IPS-20b (cell line): ENCODE results near the gene SMOC2.

Experiments
- H3K27ac ChIP-seq: one replicate; pipeline ENCODE4 v1.5.1; 2013; ENCODE audit warnings: low read length
- H3K27me3 ChIP-seq: 2 replicates; pipeline ENCODE4 v1.6.1; 2013; ENCODE audit warnings: mild to moderate bottlenecking, low read length, inconsistent platforms; ENCODE audit not compliant: insufficient read depth
- H3K36me3 ChIP-seq: 2 replicates; pipeline ENCODE4 v1.6.1; 2013; ENCODE audit warnings: low read depth, mild to moderate bottlenecking, inconsistent platforms, low read length, moderate library complexity; ENCODE audit not compliant: insufficient read depth
- H3K4me1 ChIP-seq: 2 replicates; pipeline ENCODE4 v1.6.1; 2013; ENCODE audit warnings: mild to moderate bottlenecking, control low read depth, inconsistent platforms, low read length, moderate library complexity; ENCODE audit not compliant: insufficient read depth
- H3K4me3 ChIP-seq: 2 replicates; pipeline ENCODE4 v1.5.1; 2013; ENCODE audit warnings: mild to moderate bottlenecking, low read length, inconsistent platforms
- H3K9ac ChIP-seq: 2 replicates; pipeline ENCODE4 v1.6.1; 2013; ENCODE audit warnings: low read depth, mild to moderate bottlenecking, inconsistent platforms, low read length, moderate library complexity
- H3K9me3 ChIP-seq: 2 replicates; pipeline ENCODE4 v1.6.1; 2013; ENCODE audit warnings: mild to moderate bottlenecking, low read depth, low read length, inconsistent platforms; ENCODE audit not compliant: insufficient read depth

Gene SMOC2, protein sequence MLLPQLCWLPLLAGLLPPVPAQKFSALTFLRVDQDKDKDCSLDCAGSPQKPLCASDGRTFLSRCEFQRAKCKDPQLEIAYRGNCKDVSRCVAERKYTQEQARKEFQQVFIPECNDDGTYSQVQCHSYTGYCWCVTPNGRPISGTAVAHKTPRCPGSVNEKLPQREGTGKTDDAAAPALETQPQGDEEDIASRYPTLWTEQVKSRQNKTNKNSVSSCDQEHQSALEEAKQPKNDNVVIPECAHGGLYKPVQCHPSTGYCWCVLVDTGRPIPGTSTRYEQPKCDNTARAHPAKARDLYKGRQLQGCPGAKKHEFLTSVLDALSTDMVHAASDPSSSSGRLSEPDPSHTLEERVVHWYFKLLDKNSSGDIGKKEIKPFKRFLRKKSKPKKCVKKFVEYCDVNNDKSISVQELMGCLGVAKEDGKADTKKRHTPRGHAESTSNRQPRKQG

GRCh38 chr6:168440520-168441433 lies at the start of gene SMOC2:
TSS of gene SMOC2 (plus strand) at chr6:168441184. CDS start at chr6:168441371, 187 bp downstream.
- Histone ChIP-seq H3K4me1 (peaks cover 40% of the 10 kb centered on the region), H3K4me3 (peak within 1 kb of the TSS; percentile 60), H3K9me3 (no peaks in the 10 kb centered on the region), H3K27ac (no peak within 1 kb of the TSS), H3K9ac (peak within 1 kb of the TSS; percentile 39; the same call in 1 of the 2 replicates), H3K36me3 (no peaks in the 10 kb centered on the region), H3K27me3 (peaks cover 72% of the 10 kb centered on the region)

DNA sequence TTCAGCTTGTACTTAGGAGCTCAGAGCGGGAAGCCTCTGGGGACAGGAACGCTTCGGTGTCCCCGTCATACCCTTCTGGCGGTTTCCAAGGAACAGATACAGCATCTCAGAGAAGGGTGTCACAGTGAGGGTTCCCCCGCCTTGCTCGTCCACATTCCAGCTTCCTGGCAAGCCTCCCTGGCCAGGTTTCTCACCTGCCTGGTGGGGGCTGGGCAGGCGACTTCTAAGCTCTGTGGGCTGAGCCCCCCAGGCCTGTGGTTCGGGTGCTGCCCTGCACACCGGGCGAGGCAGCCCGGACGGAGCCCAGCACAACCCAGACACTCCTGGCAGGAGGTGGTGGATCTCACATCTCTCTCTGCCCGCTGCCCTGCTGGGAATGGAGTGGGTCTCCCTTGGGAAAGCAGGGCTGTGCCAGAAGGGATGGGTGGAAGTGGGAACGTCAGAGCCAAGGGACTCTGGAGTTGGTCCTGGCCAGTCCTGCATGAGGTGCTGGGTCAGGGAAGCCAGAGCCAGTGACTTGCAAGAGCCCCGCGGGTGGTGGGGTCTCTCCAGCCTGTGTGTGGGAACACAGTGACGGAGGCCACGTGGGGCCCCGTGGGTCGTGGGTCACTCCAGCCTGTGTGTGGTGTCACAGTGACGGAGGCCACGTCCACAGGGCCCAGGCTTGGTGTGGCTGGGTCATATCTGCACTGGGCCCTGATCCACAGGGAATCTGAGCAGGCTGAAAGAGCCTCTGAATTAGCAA lies 47.7 kb upstream of the SMOC2 start:
- Histone ChIP-seq H3K27ac (no peak overlapping the region), H3K9ac (no peak overlapping the region), H3K4me3 (no peak overlapping the region), H3K36me3 (no peaks in the 10 kb centered on the region), H3K9me3 (no peaks in the 10 kb centered on the region), H3K4me1 (no peaks in the 10 kb centered on the region), H3K27me3 (no peaks in the 10 kb centered on the region)

- H3K27ac ChIP-seq = no peak overlapping the region
- no peaks in the 10 kb centered on the region for H3K36me3 ChIP-seq
- H3K4me1 ChIP-seq = no peaks in the 10 kb centered on the region
- H3K9me3 ChIP-seq = no peaks in the 10 kb centered on the region
- H3K27me3 ChIP-seq = no peaks in the 10 kb centered on the region
- no peak overlapping the region for H3K4me3 ChIP-seq
- no peak overlapping the region for H3K9ac ChIP-seq
Measured at GRCh38 chr6:168394606-168395005, 46.4 kb upstream of the SMOC2 start.

GRCh38 chr6:168395983-168396382 lies 45.0 kb upstream of the SMOC2 start:
- no peaks in the 10 kb centered on the region for H3K9me3 ChIP-seq
- no peaks in the 10 kb centered on the region for H3K4me1 ChIP-seq
- H3K9ac ChIP-seq = no peak overlapping the region
- H3K36me3 ChIP-seq = no peaks in the 10 kb centered on the region
- no peak overlapping the region for H3K4me3 ChIP-seq
- H3K27ac ChIP-seq = no peak overlapping the region
- H3K27me3 ChIP-seq = no peaks in the 10 kb centered on the region

GRCh38 chr6:168396561-168396960 lies 44.4 kb upstream of the SMOC2 start:
- Histone ChIP-seq H3K9ac (no peak overlapping the region), H3K27me3 (no peaks in the 10 kb centered on the region), H3K9me3 (no peaks in the 10 kb centered on the region; the same call in 1 of the 2 replicates), H3K4me3 (no peak overlapping the region), H3K27ac (no peak overlapping the region), H3K4me1 (no peaks in the 10 kb centered on the region), H3K36me3 (no peaks in the 10 kb centered on the region)

DNA sequence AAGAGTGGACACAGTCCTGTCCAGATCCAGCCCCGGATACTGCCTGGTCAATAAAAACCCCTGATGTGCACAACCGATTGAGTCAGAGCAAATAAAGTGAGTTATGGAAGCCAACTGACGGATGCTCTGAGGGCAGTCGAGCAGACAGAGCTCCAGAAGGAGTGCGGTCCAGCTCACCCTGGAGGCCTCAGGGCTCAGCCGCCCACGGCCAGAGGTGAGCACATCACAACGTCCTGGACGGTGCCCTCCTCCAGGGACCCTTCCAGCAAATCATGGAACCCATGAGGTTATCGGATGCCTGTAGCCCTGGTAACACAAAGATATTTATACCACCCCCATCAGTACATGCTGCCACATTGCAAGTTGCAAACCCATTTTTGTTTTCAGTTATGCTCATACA lies 44.0 kb upstream of the SMOC2 start:
- Histone ChIP-seq H3K9me3 (no peaks in the 10 kb centered on the region; the same call in 1 of the 2 replicates), H3K4me3 (no peak overlapping the region), H3K27me3 (no peaks in the 10 kb centered on the region), H3K9ac (no peak overlapping the region), H3K27ac (no peak overlapping the region), H3K4me1 (no peaks in the 10 kb centered on the region), H3K36me3 (no peaks in the 10 kb centered on the region)

DNA sequence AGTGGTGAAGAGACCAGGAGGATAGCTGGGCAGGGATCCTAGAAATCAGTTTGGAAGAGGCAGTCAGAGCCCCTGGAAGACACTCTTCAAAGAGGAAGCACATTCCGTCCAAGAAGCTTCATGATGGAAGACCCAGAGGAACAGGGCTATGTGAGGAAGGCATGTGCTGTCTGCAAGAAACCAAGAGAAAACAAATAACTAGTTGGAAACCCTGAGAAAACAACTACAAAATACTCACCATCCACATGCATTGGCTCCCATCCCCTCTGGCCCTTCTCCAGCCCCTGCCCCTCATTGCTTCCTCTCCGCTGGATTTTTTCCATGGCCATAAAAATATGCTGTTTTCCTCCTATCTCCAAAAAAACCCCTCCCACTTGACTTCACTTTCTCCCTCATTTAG lies 40.9 kb upstream of the SMOC2 start:
- Histone ChIP-seq H3K4me1 (no peaks in the 10 kb centered on the region), H3K36me3 (no peaks in the 10 kb centered on the region), H3K27me3 (no peaks in the 10 kb centered on the region), H3K27ac (no peak overlapping the region), H3K9me3 (no peaks in the 10 kb centered on the region; the same call in 1 of the 2 replicates), H3K9ac (no peak overlapping the region), H3K4me3 (no peak overlapping the region)

GRCh38 chr6:168403370-168404005 lies 37.5 kb upstream of the SMOC2 start:
- no peaks in the 10 kb centered on the region; the same call in 1 of the 2 replicates for H3K9me3 ChIP-seq
- H3K4me1 ChIP-seq = no peaks in the 10 kb centered on the region
- H3K9ac ChIP-seq = no peak overlapping the region
- no peak overlapping the region for H3K4me3 ChIP-seq
- no peaks in the 10 kb centered on the region for H3K27me3 ChIP-seq
- H3K27ac ChIP-seq = no peak overlapping the region
- no peaks in the 10 kb centered on the region for H3K36me3 ChIP-seq

- Histone ChIP-seq H3K9me3 (no peaks in the 10 kb centered on the region; the same call in 1 of the 2 replicates), H3K27me3 (no peaks in the 10 kb centered on the region), H3K36me3 (no peaks in the 10 kb centered on the region), H3K27ac (no peak overlapping the region), H3K4me1 (no peaks in the 10 kb centered on the region), H3K4me3 (no peak overlapping the region), H3K9ac (no peak overlapping the region)
Measured at GRCh38 chr6:168404560-168404959, 36.4 kb upstream of the SMOC2 start.

- H3K36me3 ChIP-seq = no peaks in the 10 kb centered on the region
- H3K27ac ChIP-seq = no peak overlapping the region
- no peaks in the 10 kb centered on the region for H3K9me3 ChIP-seq
- no peaks in the 10 kb centered on the region for H3K4me1 ChIP-seq
- no peak overlapping the region for H3K9ac ChIP-seq
- H3K4me3 ChIP-seq = no peak overlapping the region
- H3K27me3 ChIP-seq = no peaks in the 10 kb centered on the region
Measured at GRCh38 chr6:168407842-168408241, 33.1 kb upstream of the SMOC2 start.
